Measurements from ENCODE around the gene COQ7. TPM values are rescaled to one million over a fixed set of nuclear protein-coding genes. Genes with fewer than 3 reads are reported as not detected.

Gene COQ7
- total RNA-seq, 2 donors from 2014 or later, result 20.4 to 22.0 TPM

DNA sequence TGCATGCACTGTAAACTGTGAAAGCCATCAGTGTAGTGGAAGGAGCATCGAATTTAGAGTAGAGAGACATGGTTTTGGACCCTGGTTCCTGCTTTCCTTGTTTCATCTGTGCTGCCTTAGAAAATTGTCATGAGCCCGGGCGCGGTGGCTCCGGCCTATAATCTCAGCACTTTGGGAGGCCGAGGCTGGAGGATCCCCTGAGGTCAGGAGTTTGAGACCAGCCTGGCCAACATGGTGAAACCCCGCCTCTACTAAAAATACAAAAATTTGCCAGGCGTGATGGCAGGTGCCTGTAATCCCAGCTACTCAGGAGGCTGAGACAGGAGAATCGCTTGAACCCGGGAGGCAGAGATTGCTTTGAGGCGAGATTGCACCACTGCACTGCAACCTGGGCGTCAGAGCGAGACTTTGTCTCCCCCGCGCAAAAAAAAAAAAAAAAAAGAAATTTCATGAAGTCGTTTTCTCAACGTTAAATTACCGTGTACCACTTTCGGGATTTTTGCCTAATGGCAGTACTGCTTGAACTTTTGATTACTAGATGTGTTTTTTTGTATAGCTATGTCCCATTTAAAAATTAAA lies 912 bp downstream of the COQ7 start:
- no peaks in the 10 kb centered on the region for H3K9me3 Mint-ChIP-seq
- H3K4me3 ChIP-seq (ENCODE audit: low read length), result peak overlapping the region; percentile 97
- TF ChIP-seq, protein P1, sequence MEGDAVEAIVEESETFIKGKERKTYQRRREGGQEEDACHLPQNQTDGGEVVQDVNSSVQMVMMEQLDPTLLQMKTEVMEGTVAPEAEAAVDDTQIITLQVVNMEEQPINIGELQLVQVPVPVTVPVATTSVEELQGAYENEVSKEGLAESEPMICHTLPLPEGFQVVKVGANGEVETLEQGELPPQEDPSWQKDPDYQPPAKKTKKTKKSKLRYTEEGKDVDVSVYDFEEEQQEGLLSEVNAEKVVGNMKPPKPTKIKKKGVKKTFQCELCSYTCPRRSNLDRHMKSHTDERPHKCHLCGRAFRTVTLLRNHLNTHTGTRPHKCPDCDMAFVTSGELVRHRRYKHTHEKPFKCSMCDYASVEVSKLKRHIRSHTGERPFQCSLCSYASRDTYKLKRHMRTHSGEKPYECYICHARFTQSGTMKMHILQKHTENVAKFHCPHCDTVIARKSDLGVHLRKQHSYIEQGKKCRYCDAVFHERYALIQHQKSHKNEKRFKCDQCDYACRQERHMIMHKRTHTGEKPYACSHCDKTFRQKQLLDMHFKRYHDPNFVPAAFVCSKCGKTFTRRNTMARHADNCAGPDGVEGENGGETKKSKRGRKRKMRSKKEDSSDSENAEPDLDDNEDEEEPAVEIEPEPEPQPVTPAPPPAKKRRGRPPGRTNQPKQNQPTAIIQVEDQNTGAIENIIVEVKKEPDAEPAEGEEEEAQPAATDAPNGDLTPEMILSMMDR (conservative IDR thresholded peaks at IDR 0.05), result no peak
- peak overlapping the region; percentile 99 for H3K9ac ChIP-seq (ENCODE audit: extremely low read depth, low read length, poor library complexity, severe bottlenecking)
- H3K4me1 ChIP-seq (ENCODE audit: control insufficient read depth, insufficient read depth, low read length), result no peaks in the 10 kb centered on the region
- peaks cover 11% of the 10 kb centered on the region for H3K36me3 Mint-ChIP-seq (ENCODE audit: low read depth)
- 67% methylated on average over 15 to 16 of the region's 19 CpGs for WGBS, 2 experiments (ENCODE audit: insufficient coverage in 1 of 2, insufficient read length in 1 of 2)
- no peaks in the 10 kb centered on the region for H3K27me3 ChIP-seq (ENCODE audit: control insufficient read depth, insufficient read depth, low read length, poor library complexity, severe bottlenecking)
- H3K9me3 ChIP-seq (ENCODE audit: control insufficient read depth, low read length), result no peaks in the 10 kb centered on the region
- no peak for DNase-seq
- H3K36me3 ChIP-seq (ENCODE audit: control insufficient read depth, insufficient read depth, low read length), result peaks cover 14% of the 10 kb centered on the region
- peak overlapping the region; percentile 89 for H3K4me3 Mint-ChIP-seq
- H3K27me3 Mint-ChIP-seq (ENCODE audit: insufficient read depth), result no peaks in the 10 kb centered on the region
- peak overlapping the region; percentile 95 for H3K27ac Mint-ChIP-seq
- H3K4me1 Mint-ChIP-seq, result no peaks in the 10 kb centered on the region
- peak overlapping the region; percentile 98 for H3K27ac ChIP-seq (ENCODE audit: low read depth, low read length)

DNA sequence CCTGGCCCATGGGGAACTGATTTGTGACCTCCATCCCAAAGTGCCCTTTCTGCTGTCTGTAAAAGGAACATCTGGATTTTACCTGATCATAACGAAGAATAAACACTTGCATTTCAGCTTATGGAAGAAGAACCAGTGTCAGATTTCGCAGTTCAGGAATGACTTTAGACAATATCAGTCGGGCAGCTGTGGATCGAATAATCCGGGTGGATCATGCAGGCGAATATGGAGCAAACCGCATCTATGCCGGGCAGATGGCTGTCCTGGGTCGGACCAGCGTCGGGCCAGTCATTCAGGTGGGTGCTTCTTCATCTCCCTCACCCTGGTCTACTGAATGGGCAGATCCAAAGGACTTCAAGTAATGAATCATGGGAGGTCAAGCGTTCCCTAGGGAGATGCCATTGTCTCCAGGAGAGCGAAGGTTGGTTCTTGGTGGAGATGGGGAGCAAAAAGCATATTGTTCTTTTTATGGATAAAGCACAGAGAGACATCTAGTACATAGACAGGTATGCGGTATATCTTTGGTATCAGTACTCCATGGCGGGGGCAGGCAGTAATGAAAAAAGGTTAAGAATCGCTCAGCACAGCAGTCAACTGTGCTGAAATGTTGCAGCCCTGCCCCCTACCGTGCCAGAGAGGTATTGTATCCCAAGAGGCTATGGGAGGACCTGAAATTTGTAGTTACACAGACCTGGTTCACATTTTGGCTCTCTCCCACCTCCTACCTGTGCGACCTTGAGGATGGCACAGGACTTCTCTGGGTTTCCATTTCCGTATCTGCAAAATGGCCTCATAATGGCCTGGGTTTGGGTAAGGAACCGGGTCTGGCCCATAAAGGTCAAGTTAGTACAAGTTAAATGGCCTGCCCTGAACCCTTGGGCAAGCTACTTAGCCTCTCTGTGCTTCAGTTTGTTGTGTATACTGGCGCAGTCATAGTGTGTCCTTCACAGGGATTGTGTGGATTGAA lies 4.7 kb downstream of the COQ7 start:
- Mint-ChIP-seq H3K36me3 (ENCODE audit: low read depth) (peaks cover 26% of the 10 kb centered on the region), H3K27me3 (ENCODE audit: insufficient read depth) (no peaks in the 10 kb centered on the region), H3K4me1 (no peaks in the 10 kb centered on the region), H3K27ac (no peak overlapping the region), H3K9me3 (no peaks in the 10 kb centered on the region), H3K4me3 (no peak overlapping the region)
- TF ChIP-seq, protein P1 (conservative IDR thresholded peaks at IDR 0.05), result peak; percentile 87
- Histone ChIP-seq H3K9ac (ENCODE audit: extremely low read depth, low read length, poor library complexity, severe bottlenecking) (no peak overlapping the region), H3K9me3 (ENCODE audit: control insufficient read depth, low read length) (no peaks in the 10 kb centered on the region), H3K27me3 (ENCODE audit: control insufficient read depth, insufficient read depth, low read length, poor library complexity, severe bottlenecking) (no peaks in the 10 kb centered on the region), H3K4me3 (ENCODE audit: low read length) (no peak overlapping the region), H3K4me1 (ENCODE audit: control insufficient read depth, insufficient read depth, low read length) (no peaks in the 10 kb centered on the region), H3K27ac (ENCODE audit: low read depth, low read length) (no peak overlapping the region), H3K36me3 (ENCODE audit: control insufficient read depth, insufficient read depth, low read length) (peaks cover 35% of the 10 kb centered on the region)
- WGBS, 2 experiments (ENCODE audit: insufficient coverage in 1 of 2, insufficient read length in 1 of 2), result 80 to 81% methylated on average over 16 to 21 of the region's 21 CpGs
- DNase-seq, result peak; percentile 88

DNA sequence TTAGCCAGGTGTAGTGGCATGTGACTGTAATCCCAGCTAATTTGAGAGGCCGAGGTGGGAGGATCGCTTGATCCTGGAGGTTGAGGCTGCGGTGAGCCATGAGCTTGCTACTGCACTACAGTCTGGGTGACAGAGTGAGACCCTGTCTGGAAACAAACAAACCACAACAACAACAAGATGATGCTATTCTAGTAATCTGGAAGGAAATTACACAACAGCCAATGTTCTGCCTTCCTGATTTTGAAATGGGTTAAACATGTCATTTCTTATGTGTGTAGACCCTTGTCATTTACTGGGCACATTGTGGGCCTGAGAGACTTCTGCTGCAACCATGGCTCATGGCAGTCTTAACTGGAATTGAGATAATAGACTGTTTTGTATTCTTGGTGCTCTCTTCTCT lies 5.9 kb downstream of the COQ7 start:
- 90 to 97% methylated on average over 3 of the region's 3 CpGs for WGBS, 2 experiments (ENCODE audit: insufficient coverage in 1 of 2, insufficient read length in 1 of 2)
- H3K36me3 ChIP-seq (ENCODE audit: control insufficient read depth, insufficient read depth, low read length), result peaks cover 43% of the 10 kb centered on the region

More for the DNA sequence above, 5.9 kb downstream of the COQ7 start:
- no peaks in the 10 kb centered on the region for H3K27me3 Mint-ChIP-seq (ENCODE audit: insufficient read depth)
- Histone ChIP-seq H3K9ac (ENCODE audit: extremely low read depth, low read length, poor library complexity, severe bottlenecking) (no peak overlapping the region), H3K4me3 (ENCODE audit: low read length) (no peak overlapping the region), H3K27ac (ENCODE audit: low read depth, low read length) (no peak overlapping the region), H3K4me1 (ENCODE audit: control insufficient read depth, insufficient read depth, low read length) (no peaks in the 10 kb centered on the region), H3K9me3 (ENCODE audit: control insufficient read depth, low read length) (no peaks in the 10 kb centered on the region), H3K27me3 (ENCODE audit: control insufficient read depth, insufficient read depth, low read length, poor library complexity, severe bottlenecking) (no peaks in the 10 kb centered on the region)
- peaks cover 30% of the 10 kb centered on the region for H3K36me3 Mint-ChIP-seq (ENCODE audit: low read depth)
- DNase-seq, result no peak
- H3K4me1 Mint-ChIP-seq, result no peaks in the 10 kb centered on the region
- no peak overlapping the region for H3K4me3 Mint-ChIP-seq
- no peak overlapping the region for H3K27ac Mint-ChIP-seq
- TF ChIP-seq, protein P1 (conservative IDR thresholded peaks at IDR 0.05), result no peak
- H3K9me3 Mint-ChIP-seq, result no peaks in the 10 kb centered on the region
